HepG2 (cell line): ENCODE measurements around the gene JPH4. TPM values are rescaled to one million over a fixed set of nuclear protein-coding genes. Genes with fewer than 3 reads are reported as not detected.

Experiments used
- ATAC-seq: fragments of 200-7000 bp; cut with Tn5 transposase; 3 replicates; pipeline ENCODE4 v1.9.1; 2020; ENCODE audit warnings: mild to moderate bottlenecking, moderate library complexity
- BruUV-seq: library from RNA; stranded (reverse); fragments of 400-500 nt; replicated peaks from 2 replicates; lab custom pipeline; 2021; lab: Mats Ljungman, UMichigan
- CTCF ChIA-PET: fragments of 300-600 bp; formaldehyde crosslinking; extraction: SDS; loops from one replicate; lab custom pipeline; 2021; ENCODE audit warnings: low total read pairs, inconsistent platforms, low intra/inter-chr PET ratio; lab: Yijun Ruan, JAX
- POLR2A ChIA-PET: fragments of 350-600 bp; sonication (Branson Sonifier 250); formaldehyde crosslinking; loops from one replicate; lab custom pipeline; 2020; ENCODE audit warnings: antibody characterized with exemption, inconsistent platforms; lab: Yijun Ruan, JAX
- DNase-seq: peaks from one replicate; pipeline ENCODE4 v3.0.0-alpha.2; 2015; ENCODE audit warnings: low spot score
- FAIRE-seq: peaks from 3 replicates; lab custom pipeline; 2011; peaks lifted over from hg19 to GRCh38; lab: Jason Lieb, UNC
- H2AFZ ChIP-seq: one replicate; pipeline ENCODE4 v1.6.1; 2011; ENCODE audit warnings: low read length, inconsistent platforms
- H3K27ac ChIP-seq: fragments of 300-600 bp; 3 replicates; pipeline ENCODE4 v1.8.0; 2011; ENCODE audit warnings: mixed run types, mild to moderate bottlenecking, mixed read lengths, low read length, inconsistent platforms; ENCODE audit not compliant: insufficient read depth; ENCODE audit errors: extremely low read length
- H3K27me3 ChIP-seq, 2 experiments: fragments of 200-600 bp in 1 of 2; 2 replicates in 1 of 2; 3 replicates in 1 of 2; pipeline versions ENCODE4 v1.6.0 to v1.8.0; 2011; ENCODE audit warnings: low read length in 2 of 2, mild to moderate bottlenecking in 2 of 2, moderate library complexity in 2 of 2, inconsistent platforms in 1 of 2; ENCODE audit not compliant: insufficient read depth in 2 of 2, control insufficient read depth in 1 of 2
- H3K36me3 ChIP-seq, 2 experiments: fragments of 200-600 bp in 1 of 2; replicated peaks in 1 of 2; 2 replicates in 1 of 2; 3 replicates in 1 of 2; pipeline versions ENCODE4 v1.5.1 to v1.8.0; 2011; ENCODE audit warnings: low read length in 2 of 2, inconsistent platforms in 1 of 2; ENCODE audit not compliant: insufficient read depth in 2 of 2, control insufficient read depth in 1 of 2
- H3K4me1 ChIP-seq: 2 replicates; pipeline ENCODE4 v1.5.1; 2012; ENCODE audit warnings: low read length, inconsistent platforms; ENCODE audit not compliant: insufficient read depth
- H3K4me2 ChIP-seq: 2 replicates; pipeline ENCODE4 v1.6.0; 2011; ENCODE audit warnings: low read depth, low read length, inconsistent platforms
- H3K4me3 ChIP-seq, 3 experiments: fragments of 200-600 bp in 1 of 3; sonication (generic), shearing (Covaris generic) in 1 of 3; replicated peaks in 1 of 3; 2 replicates each; pipeline ENCODE4 v1.5.1; 2011 to 2016; ENCODE audit warnings: low read length in 3 of 3, inconsistent platforms in 2 of 3, low read depth in 2 of 3, mild to moderate bottlenecking in 2 of 3, control low read depth in 1 of 3, mixed read lengths in 1 of 3; ENCODE audit not compliant: insufficient read depth in 1 of 3
- H3K79me2 ChIP-seq: one replicate; pipeline ENCODE4 v1.6.1; 2011; ENCODE audit warnings: low read length, inconsistent platforms; ENCODE audit not compliant: insufficient read depth
- H3K9ac ChIP-seq: 2 replicates; pipeline ENCODE4 v1.6.0; 2011; ENCODE audit warnings: mild to moderate bottlenecking, low read depth, low read length, inconsistent platforms; ENCODE audit not compliant: insufficient read depth
- H3K9me3 ChIP-seq: 2 replicates; pipeline ENCODE4 v1.5.1; 2012; ENCODE audit warnings: mild to moderate bottlenecking, low read length
- H4K20me1 ChIP-seq: 2 replicates; pipeline ENCODE4 v1.6.0; 2011; ENCODE audit warnings: inconsistent platforms, mild to moderate bottlenecking, low read length, moderate library complexity; ENCODE audit not compliant: insufficient read depth
- HIVEP1 ChIP-seq: sonication (generic); formaldehyde crosslinking; IDR thresholded peaks from 2 replicates; pipeline ENCODE4 v1.4.0; 2020; ENCODE audit warnings: mild to moderate bottlenecking, missing genetic modification reagents
- IKZF1 ChIP-seq: fragments of 450-650 bp; IDR thresholded peaks from 2 replicates; pipeline ENCODE4 v1.7.1; 2016
- KMT2A ChIP-seq: sonication (generic); formaldehyde crosslinking; IDR thresholded peaks from 2 replicates; pipeline ENCODE4 v1.4.0; 2020; ENCODE audit warnings: missing genetic modification reagents
- MTF1 ChIP-seq: sonication (generic); formaldehyde crosslinking; IDR thresholded peaks from 2 replicates; pipeline ENCODE4 v1.5.0; 2020; ENCODE audit warnings: missing genetic modification reagents
- NAIF1 ChIP-seq: sonication (generic); formaldehyde crosslinking; IDR thresholded peaks from 2 replicates; pipeline ENCODE4 v1.5.0; 2020; ENCODE audit warnings: mild to moderate bottlenecking, missing genetic modification reagents, borderline replicate concordance
- NBN ChIP-seq: fragments of 450-650 bp; conservative IDR thresholded peaks from 2 replicates; pipeline ENCODE4 v1.6.1; 2017
- POGK ChIP-seq: sonication (generic); formaldehyde crosslinking; conservative IDR thresholded peaks from 2 replicates; pipeline ENCODE4 v1.8.0; 2022; ENCODE audit warnings: mild to moderate bottlenecking, moderate library complexity, missing genetic modification reagents
- RCOR2 ChIP-seq: IDR thresholded peaks from 2 replicates; pipeline ENCODE4 v1.6.1; 2016; ENCODE audit warnings: missing biosample characterization, missing genetic modification reagents
- RFX3 ChIP-seq: IDR thresholded peaks from 2 replicates; pipeline ENCODE4 v1.6.1; 2016; ENCODE audit warnings: missing biosample characterization, missing genetic modification reagents
- XRCC5 ChIP-seq: fragments of 200-400 bp; formaldehyde crosslinking; optimal IDR thresholded peaks from 2 replicates; pipeline ENCODE3; 2017; ENCODE audit warnings: mild to moderate bottlenecking, low read length
- ZFY ChIP-seq: sonication (generic); formaldehyde crosslinking; IDR thresholded peaks from 2 replicates; pipeline ENCODE4 v1.4.0; 2020; ENCODE audit warnings: missing genetic modification reagents
- ZNF33A ChIP-seq: sonication (generic); formaldehyde crosslinking; IDR thresholded peaks from 2 replicates; pipeline ENCODE4 v1.5.1; 2020; ENCODE audit warnings: missing genetic modification reagents, mild to moderate bottlenecking, moderate library complexity, borderline replicate concordance
- ZNF83 ChIP-seq: sonication (generic); formaldehyde crosslinking; IDR thresholded peaks from 2 replicates; pipeline ENCODE4 v1.4.0; 2020; ENCODE audit warnings: missing genetic modification reagents, mild to moderate bottlenecking, borderline replicate concordance
- ZSCAN25 ChIP-seq: sonication (generic); formaldehyde crosslinking; IDR thresholded peaks from 2 replicates; pipeline ENCODE4 v1.8.0; 2022; ENCODE audit warnings: mild to moderate bottlenecking, missing genetic modification reagents
- ZSCAN31 ChIP-seq: sonication (generic); formaldehyde crosslinking; IDR thresholded peaks from 2 replicates; pipeline ENCODE4 v1.5.0; 2020; ENCODE audit warnings: low read depth, mild to moderate bottlenecking, missing genetic modification reagents
- WGBS: methylation state at CpG from one replicate; pipeline ENCODE4 v1.1.6; 2017; ENCODE audit warnings: low lambda C conversion rate; 5-methylcytosine and 5-hydroxymethylcytosine counted together
- in situ Hi-C: cut with HindIII; loops from 2 replicates; pipeline ENCODE4 v1.10.0; 2017; ENCODE audit warnings: low pct_unique_long_range_greater_than_20kb; ENCODE audit not compliant: extremely low pct_ligation_motif_present
- intact Hi-C: fragments of 100-400 bp; cut with micrococcal nuclease; formaldehyde crosslinking; loops from one replicate; pipeline ENCODE4 v1.10.0; 2022; ENCODE audit not compliant: unreplicated experiment
- polyA plus RNA-seq, 8 experiments: library from polyadenylated mRNA; depleted of rRNA in 3 of 8; stranded (reverse) in 7 of 8; unstranded in 1 of 8; fragments of >200 nt; fragmentation: Illumina TruSeq in 4 of 8; extraction: Trizol in 4 of 8; gene quantifications; 2 replicates each; pipeline versions ENCODE4 v1.2.1 to v1.2.3, GENCODE V29; 2011 to 2016; ENCODE audit warnings: low read depth in 4 of 8, missing spikeins in 1 of 8, mixed read lengths in 1 of 8; ENCODE audit not compliant: insufficient read depth in 1 of 8
- total RNA-seq, 5 experiments: library from RNA; depleted of rRNA; stranded (reverse); fragments of >200 nt; fragmentation: Illumina TruSeq; extraction: Trizol; gene quantifications; 2 replicates each; pipeline ENCODE4 v1.2.3, GENCODE V29; 2016; ENCODE audit warnings: low read depth in 1 of 5
- TF ChIP-seq, protein P1 (sequence below): sonication (generic); formaldehyde crosslinking; IDR thresholded peaks from 2 replicates; pipeline ENCODE4 v1.8.0; 2022; ENCODE audit warnings: mild to moderate bottlenecking, missing genetic modification reagents, moderate library complexity
- TF ChIP-seq, protein P2 (sequence below): sonication (generic); formaldehyde crosslinking; IDR thresholded peaks from 2 replicates; pipeline ENCODE4 v1.4.0; 2020; ENCODE audit warnings: mild to moderate bottlenecking, missing genetic modification reagents
- TF ChIP-seq, protein P3 (sequence below): sonication (generic); formaldehyde crosslinking; IDR thresholded peaks from 2 replicates; pipeline ENCODE4 v1.4.0; 2020; ENCODE audit warnings: missing genetic modification reagents

Gene JPH4
- total and polyA plus RNA-seq, 2 of the 13 experiments (the other 11 are each of a cell fraction or from before 2014, with no cell fraction given): 0.08 to 0.22 TPM

- TF ChIP-seq, protein P1, sequence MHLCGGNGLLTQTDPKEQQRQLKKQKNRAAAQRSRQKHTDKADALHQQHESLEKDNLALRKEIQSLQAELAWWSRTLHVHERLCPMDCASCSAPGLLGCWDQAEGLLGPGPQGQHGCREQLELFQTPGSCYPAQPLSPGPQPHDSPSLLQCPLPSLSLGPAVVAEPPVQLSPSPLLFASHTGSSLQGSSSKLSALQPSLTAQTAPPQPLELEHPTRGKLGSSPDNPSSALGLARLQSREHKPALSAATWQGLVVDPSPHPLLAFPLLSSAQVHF (CRISPR knock-in tag): peak; percentile 36; the same call in 1 of the 2 replicates
- TF ChIP-seq RFX3 (CRISPR knock-in tag) (peak; percentile 51; the same call in 1 of the 2 replicates), NBN (0 out of 2 replicates have a peak, but pooled peaks have one; percentile 85), ZSCAN25 (no peak), IKZF1 (peak; percentile 19; the same call in 1 of the 2 replicates)
- TF ChIP-seq, protein P2, sequence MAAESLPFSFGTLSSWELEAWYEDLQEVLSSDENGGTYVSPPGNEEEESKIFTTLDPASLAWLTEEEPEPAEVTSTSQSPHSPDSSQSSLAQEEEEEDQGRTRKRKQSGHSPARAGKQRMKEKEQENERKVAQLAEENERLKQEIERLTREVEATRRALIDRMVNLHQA (CRISPR knock-in tag): no peak
Observed at GRCh38 chr14:23548351-23549318, 30.0 kb downstream of the JPH4 start (continued).

DNA sequence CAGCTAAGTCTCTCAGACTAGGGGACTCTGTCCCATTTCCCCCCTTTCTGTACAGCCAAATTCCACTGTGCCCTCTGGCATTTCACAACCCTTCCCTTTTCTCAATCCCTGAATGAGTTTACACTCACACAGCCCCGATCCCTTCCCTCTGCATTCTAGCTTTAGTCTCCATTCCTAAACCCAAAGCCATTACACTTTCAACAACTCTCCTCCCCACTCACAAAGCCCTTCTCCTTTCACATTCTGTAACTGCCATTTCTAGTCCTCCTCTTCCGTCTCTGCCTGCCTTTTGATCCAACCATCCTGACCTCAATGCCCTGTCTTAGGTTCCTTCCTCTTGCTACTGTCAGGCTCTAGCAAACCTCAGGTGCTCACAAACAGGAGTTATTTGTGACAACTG lies 30.7 kb downstream of the JPH4 start:
- Histone ChIP-seq H4K20me1 (no peaks in the 10 kb centered on the region), H3K4me2 (no peak overlapping the region), H3K36me3 (no peaks in the 10 kb centered on the region), H3K27me3 (no peaks in the 10 kb centered on the region; a peak in 1 of 5 replicates), H3K4me1 (peaks cover 72% of the 10 kb centered on the region), H3K9ac (no peak overlapping the region), H3K4me3 (no peak overlapping the region), H2AFZ (no peak overlapping the region), H3K9me3 (no peaks in the 10 kb centered on the region), H3K79me2 (no peaks in the 10 kb centered on the region), H3K27ac (no peak overlapping the region)
- 35% methylated on average over 2 of the region's 2 CpGs for WGBS
- ATAC-seq (no peak), FAIRE-seq (no peak), DNase-seq (no peak)
- in situ Hi-C loops (no loop called here), intact Hi-C loops (no loop called here)
- ChIA-PET POLR2A (interaction anchor here (1.2 to 2.3 kb wide), 4 partner anchors 11 to 227 kb away, joined by 4 to 6 read pairs (median 6); partner anchors contain the start of gene PABPN1), CTCF (no interaction called here)
- no TSS peak for BruUV-seq
- TF ChIP-seq NAIF1 (CRISPR knock-in tag) (no peak), ZSCAN31 (CRISPR knock-in tag) (no peak), KMT2A (no peak), IKZF1 (peak; percentile 91), ZNF33A (CRISPR knock-in tag) (no peak), POGK (CRISPR knock-in tag) (no peak), ZNF83 (CRISPR knock-in tag) (0 out of 2 replicates have a peak, but pooled peaks have one; percentile 42), RCOR2 (CRISPR knock-in tag) (no peak), HIVEP1 (CRISPR knock-in tag) (0 out of 2 replicates have a peak, but pooled peaks have one; percentile 35), ZFY (CRISPR knock-in tag) (0 out of 2 replicates have a peak, but pooled peaks have one; percentile 11), MTF1 (CRISPR knock-in tag) (0 out of 2 replicates have a peak, but pooled peaks have one; percentile 53), XRCC5 (peak; percentile 25)
- TF ChIP-seq, protein P3, sequence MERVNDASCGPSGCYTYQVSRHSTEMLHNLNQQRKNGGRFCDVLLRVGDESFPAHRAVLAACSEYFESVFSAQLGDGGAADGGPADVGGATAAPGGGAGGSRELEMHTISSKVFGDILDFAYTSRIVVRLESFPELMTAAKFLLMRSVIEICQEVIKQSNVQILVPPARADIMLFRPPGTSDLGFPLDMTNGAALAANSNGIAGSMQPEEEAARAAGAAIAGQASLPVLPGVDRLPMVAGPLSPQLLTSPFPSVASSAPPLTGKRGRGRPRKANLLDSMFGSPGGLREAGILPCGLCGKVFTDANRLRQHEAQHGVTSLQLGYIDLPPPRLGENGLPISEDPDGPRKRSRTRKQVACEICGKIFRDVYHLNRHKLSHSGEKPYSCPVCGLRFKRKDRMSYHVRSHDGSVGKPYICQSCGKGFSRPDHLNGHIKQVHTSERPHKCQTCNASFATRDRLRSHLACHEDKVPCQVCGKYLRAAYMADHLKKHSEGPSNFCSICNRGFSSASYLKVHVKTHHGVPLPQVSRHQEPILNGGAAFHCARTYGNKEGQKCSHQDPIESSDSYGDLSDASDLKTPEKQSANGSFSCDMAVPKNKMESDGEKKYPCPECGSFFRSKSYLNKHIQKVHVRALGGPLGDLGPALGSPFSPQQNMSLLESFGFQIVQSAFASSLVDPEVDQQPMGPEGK (CRISPR knock-in tag): no peak
